Measurements from ENCODE around the gene BRINP3. TPM values are rescaled to one million over a fixed set of nuclear protein-coding genes. Genes with fewer than 3 reads are reported as not detected.

BRINP3 gene
- total and polyA plus RNA-seq, 2 donors (not counting 3 experiments of a cell fraction or from before 2014, with no cell fraction given): not detected

DNA sequence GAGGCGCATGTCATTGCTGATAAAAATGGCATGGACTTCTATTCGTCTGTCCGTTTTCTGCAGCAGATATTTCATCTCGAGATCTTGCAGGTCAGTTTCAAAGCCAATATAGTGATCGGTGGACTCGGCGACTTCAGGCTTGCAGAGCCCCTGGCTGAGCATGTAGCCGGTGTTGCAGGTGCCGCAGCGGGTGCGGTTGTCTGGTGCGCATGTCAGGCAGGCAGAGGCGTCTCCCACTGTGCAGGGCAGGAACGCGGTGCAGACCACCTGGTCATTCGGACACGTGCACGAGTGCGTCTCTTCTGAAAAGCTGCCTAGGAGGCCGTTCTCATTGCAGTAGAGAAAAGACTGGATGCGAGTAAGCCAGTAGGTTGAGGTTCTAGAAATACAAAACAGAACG, 378.9 kb downstream of the BRINP3 start:
- no peaks in the 10 kb centered on the region for H4K20me1 ChIP-seq (replicated peaks; ENCODE audit: control insufficient read depth, extremely low read depth, insufficient read depth, low read length)
- dilution Hi-C loops (cut with MboI; ENCODE audit: extremely low pct_ligation_motif_present, low sequenced_read_pairs) (no loop called here), intact Hi-C loops (cut with micrococcal nuclease) (no loop called here)
- H3K4me3 ChIP-seq (replicated peaks in 1 of 3; ENCODE audit: insufficient read depth in 1 of 3, low read depth in 1 of 3, low read length in 3 of 3): no peak overlapping the region
- no peak overlapping the region for H3K4me2 ChIP-seq (ENCODE audit: insufficient read depth, low read length)
- H3K9ac ChIP-seq (replicated peaks; ENCODE audit: extremely low read depth, insufficient read depth, low read length): no peak overlapping the region
- no peaks in the 10 kb centered on the region for H3K79me2 ChIP-seq (ENCODE audit: control insufficient read depth, insufficient read depth, low read length)
- no peak for TF ChIP-seq EZH2 (IDR thresholded peaks at IDR 0.05; ENCODE audit: borderline replicate concordance, low read depth, low read length, severe bottlenecking)
- TF ChIP-seq JUN (IDR thresholded peaks at IDR 0.05; ENCODE audit: borderline replicate concordance, insufficient read depth, insufficient read length, low read depth): no peak
- no peak for TF ChIP-seq FOS (IDR thresholded peaks at IDR 0.05; ENCODE audit: borderline replicate concordance, insufficient read depth, low read length)
- no peak for TF ChIP-seq POLR2A (IDR thresholded peaks at IDR 0.05; ENCODE audit: low read depth, low read length)
- TF ChIP-seq MYC (IDR thresholded peaks at IDR 0.05; ENCODE audit: low read depth, low read length): no peak
- TF ChIP-seq, protein P1, sequence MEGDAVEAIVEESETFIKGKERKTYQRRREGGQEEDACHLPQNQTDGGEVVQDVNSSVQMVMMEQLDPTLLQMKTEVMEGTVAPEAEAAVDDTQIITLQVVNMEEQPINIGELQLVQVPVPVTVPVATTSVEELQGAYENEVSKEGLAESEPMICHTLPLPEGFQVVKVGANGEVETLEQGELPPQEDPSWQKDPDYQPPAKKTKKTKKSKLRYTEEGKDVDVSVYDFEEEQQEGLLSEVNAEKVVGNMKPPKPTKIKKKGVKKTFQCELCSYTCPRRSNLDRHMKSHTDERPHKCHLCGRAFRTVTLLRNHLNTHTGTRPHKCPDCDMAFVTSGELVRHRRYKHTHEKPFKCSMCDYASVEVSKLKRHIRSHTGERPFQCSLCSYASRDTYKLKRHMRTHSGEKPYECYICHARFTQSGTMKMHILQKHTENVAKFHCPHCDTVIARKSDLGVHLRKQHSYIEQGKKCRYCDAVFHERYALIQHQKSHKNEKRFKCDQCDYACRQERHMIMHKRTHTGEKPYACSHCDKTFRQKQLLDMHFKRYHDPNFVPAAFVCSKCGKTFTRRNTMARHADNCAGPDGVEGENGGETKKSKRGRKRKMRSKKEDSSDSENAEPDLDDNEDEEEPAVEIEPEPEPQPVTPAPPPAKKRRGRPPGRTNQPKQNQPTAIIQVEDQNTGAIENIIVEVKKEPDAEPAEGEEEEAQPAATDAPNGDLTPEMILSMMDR (IDR thresholded peaks at IDR 0.05; ENCODE audit: extremely low read depth in 1 of 2, insufficient read depth in 1 of 2, low read depth in 1 of 2, low read length in 2 of 2): no peak
- TF ChIP-seq, protein P2, sequence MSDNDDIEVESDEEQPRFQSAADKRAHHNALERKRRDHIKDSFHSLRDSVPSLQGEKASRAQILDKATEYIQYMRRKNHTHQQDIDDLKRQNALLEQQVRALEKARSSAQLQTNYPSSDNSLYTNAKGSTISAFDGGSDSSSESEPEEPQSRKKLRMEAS (IDR thresholded peaks at IDR 0.05; ENCODE audit: insufficient read depth, insufficient read length): no peak
- TF ChIP-seq POLR2AphosphoS5 (IDR thresholded peaks at IDR 0.05; ENCODE audit: insufficient read depth, low read depth, low read length): no peak
- FAIRE-seq: no peak
- POLR2A ChIA-PET: no interaction called here
- no TSS peak for BruUV-seq (replicated peaks)
- DNase-seq (ENCODE audit: low read depth, low spot score): no peak
- no peaks in the 10 kb centered on the region for H3K9me3 ChIP-seq (replicated peaks; ENCODE audit: control insufficient read depth, insufficient read depth, low read length)
- no peaks in the 10 kb centered on the region for H3K27me3 ChIP-seq (ENCODE audit: control insufficient read depth in 2 of 2, insufficient read depth in 2 of 2, low read length in 2 of 2)
- H3K4me1 ChIP-seq (ENCODE audit: control insufficient read depth, extremely low read depth, insufficient read depth, low read length): no peaks in the 10 kb centered on the region
- no peaks in the 10 kb centered on the region for H3K36me3 ChIP-seq (ENCODE audit: control insufficient read depth in 2 of 2, extremely low read depth in 1 of 2, insufficient read depth in 2 of 2, low read length in 2 of 2)
- no peaks in the 10 kb centered on the region for H3K9me1 ChIP-seq (replicated peaks; ENCODE audit: control insufficient read depth, extremely low read depth, insufficient read depth, low read length)
- CTCF ChIA-PET: interaction anchor here (0.7 to 1.0 kb wide), 3 partner anchors 10 to 60 kb away, joined by 3 read pairs; no protein-coding TSS in a partner anchor
- no peak overlapping the region for H2AFZ ChIP-seq (ENCODE audit: low read depth, low read length)
- H3K27ac ChIP-seq (ENCODE audit: insufficient read depth, low read depth, low read length): no peak overlapping the region

Data from endothelial cell of umbilical vein (primary cell).